ENCODE data around the gene PDE8B.

The PDE8B gene

GRCh38 chr5:77418162-77418561 lies 207.7 kb downstream of the PDE8B start:
- DNase-seq = no peak

DNA sequence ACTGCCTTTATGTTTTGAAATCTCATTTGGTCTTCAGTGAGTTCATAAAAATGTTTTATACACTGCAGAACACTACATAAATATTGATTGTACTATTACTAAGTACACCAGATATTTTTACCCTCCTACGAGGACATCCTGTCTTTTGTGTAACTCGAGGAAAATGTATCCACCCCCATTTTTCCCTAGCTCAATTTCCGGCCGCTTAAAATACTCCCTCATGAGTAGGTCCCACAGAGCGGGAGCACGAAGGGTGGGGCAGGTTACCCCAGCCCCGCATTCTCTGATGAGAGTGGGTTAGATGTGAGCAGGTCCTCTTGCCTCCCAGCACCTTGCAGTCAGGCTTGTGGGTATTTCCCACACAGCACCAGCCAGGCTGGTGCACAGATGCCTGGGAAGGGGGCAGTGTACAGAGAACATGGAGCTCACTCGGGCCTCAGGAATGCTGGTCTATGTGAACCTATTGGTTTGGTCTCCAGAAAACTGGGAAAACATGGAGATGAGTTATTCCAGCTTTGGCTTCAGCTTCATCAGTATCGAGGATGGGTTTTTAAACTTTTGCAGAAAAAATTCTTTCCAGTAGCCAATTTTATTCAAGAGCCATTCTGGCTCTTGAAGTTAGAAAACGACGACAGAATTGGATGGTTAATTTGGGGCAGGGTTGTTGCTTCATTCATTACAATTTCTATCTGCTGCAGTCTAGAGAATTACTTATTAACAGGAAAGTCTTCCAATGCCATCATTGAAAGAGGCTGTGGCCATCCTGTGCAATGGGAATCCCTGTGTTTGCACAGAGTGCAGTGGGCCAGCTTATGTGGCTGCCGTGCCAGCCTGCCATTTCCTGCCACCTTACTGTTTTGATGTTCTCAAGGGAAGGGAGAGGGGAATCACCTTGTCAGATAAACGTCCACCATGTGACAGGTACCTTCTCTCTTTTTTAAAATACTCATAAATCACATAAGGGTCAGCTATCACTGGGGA lies 208.4 kb downstream of the PDE8B start:
- no peak for DNase-seq

GRCh38 chr5:77419644-77420582 lies 209.4 kb downstream of the PDE8B start:
- DNase-seq = no peak

DNA sequence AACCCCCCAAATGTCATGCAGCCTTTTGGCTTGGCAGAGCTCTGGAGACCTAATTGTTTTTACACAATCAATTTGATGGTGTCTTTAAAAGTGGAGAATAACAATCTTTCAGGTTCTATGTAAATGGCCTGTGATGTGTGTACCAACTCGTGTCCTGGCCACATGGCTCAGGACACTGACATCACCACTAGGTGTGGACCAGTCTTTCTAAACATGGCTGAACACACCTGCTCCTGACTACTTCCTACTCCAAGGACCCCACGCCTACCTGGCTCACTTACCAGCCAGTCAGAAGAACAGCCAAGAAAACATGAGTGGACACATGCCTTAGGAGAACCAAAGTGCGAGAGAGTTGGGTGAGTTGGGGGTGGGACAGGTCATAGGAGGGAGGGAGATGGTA lies 210.5 kb downstream of the PDE8B start:
- DNase-seq = no peak

GRCh38 chr5:77423022-77423750 lies 212.7 kb downstream of the PDE8B start:
- no peak for DNase-seq

DNA sequence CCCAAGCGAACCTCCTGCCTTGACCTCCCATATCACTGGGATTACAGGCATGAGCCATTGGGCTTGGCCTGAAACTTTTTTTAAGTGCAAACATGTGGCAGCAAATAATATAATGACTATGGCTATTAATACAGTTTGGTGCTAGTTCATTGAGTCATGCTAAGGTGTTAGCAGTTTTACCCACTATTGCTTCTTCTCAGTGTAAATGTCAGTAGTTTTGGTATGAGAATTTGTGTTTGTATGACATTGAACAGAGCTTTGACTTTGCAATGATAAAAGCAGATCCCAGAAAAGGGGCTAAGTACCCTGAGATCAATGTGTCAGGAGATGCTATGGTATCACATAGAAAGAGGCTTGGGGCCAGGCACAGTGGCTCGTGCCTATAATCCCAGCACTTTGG lies 214.4 kb downstream of the PDE8B start:
- DNase-seq = no peak

GRCh38 chr5:77425420-77425819 lies 214.9 kb downstream of the PDE8B start:
- no peak for DNase-seq

GRCh38 chr5:77425998-77426659 lies 215.6 kb downstream of the PDE8B start:
- no peak for DNase-seq

- DNase-seq = no peak
Observed at GRCh38 chr5:77426670-77427069, 216.2 kb downstream of the PDE8B start.

- DNase-seq = no peak
Observed at GRCh38 chr5:77427998-77428397, 217.5 kb downstream of the PDE8B start.

- DNase-seq = no peak
Observed at GRCh38 chr5:77428526-77428925, 218.0 kb downstream of the PDE8B start.

GRCh38 chr5:77430726-77431125 lies 220.2 kb downstream of the PDE8B start:
- no peak for DNase-seq

DNA sequence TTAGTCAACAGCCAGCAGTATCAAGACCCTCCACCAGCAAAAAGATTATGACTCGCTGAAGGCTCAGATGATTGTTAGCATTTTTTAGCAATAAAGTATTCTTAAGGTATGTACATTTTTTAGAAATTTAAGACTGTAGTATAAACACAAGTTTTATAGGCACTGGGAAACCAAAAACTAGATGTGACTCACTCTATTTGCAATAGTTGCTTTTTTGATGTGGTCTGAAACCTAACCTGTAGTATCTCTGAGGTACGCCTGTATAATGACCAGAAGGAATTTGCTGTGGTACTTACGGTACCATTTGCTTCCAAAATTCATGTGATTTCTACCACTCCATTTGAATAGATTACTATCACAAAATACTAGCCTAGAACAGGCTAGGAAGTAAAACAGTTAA lies 220.8 kb downstream of the PDE8B start:
- no peak for DNase-seq

DNA sequence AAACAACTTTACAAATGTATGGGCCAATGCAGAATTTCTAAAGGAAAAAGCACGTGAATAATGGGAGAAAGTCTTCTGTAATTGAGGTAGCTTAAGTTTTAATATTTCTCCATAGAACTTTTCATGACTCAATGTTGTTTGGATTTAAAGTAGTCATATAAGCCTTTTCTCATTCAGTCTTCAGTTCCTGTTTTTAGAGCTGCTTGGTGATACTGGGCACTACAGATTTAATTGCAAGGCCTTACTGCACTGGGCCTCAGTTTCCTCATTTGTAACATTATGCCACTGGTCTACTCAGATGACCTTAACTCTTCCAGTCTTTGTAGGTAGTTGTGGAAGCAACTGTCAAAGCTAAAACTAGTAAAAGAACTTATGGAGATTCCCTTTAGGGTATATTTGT lies 221.2 kb downstream of the PDE8B start:
- DNase-seq = no peak

DNA sequence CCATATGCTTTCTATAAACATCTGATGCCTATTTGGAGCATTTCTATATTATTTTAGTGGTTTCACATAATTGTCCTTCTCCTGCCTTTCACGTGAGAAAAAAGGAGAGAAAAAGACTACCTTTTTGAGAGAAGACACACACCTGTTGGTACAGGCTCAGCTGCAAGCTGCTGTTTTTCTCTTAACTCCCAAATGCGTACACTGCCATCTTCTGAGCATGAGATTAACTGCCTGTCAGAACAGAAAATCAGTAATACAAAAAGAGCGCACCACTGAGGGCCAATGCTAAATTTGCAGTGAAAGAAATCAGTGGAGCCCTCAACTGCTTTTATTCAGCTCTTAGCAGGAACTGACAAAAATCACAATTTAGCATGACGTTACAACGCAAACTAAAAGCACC lies 226.7 kb downstream of the PDE8B start:
- peak; percentile 39 for DNase-seq

- DNase-seq = no peak
Observed at GRCh38 chr5:77438071-77438470, 227.6 kb downstream of the PDE8B start.

DNA sequence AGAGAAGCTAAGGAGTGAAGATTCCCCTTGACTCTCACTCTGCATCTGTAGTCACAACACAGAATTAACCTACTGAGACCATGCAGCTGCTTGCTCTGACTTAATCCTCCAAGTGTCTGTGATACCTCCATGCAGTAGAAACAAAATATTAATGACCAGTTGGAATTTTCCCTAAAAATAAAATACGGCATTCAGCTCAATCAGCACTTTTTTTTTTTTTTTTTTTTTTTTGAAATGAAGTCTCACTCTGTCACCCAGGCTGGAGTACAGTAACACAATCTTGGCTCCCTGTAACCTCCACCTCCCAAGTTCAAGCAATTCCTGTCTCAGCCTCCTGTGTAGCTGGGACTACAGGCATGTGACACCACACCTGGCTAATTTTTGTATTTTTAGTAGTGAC lies 233.2 kb downstream of the PDE8B start:
- DNase-seq = no peak

GRCh38 chr5:77444356-77444755 lies 233.9 kb downstream of the PDE8B start:
- no peak for DNase-seq

DNA sequence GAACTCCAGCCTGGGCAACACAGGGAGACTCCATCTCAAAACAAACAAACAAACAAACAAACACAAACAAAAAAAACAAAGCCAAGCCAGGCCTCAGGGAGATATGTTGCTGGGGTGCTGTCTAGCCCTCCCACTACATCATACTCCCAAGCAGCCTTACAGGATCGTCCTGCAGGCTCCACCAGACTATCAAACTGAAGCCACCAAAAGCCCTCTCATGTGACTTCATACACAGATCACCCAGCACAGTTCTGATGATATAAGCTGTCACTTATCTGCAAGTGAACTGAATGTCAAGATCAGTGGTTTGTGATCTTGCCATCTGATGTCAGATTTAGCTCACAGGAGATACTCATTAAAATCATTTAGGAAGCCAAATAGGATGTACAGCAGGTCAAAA lies 238.4 kb downstream of the PDE8B start:
- DNase-seq = no peak

- no peak for DNase-seq
Observed at GRCh38 chr5:77449277-77449676, 238.8 kb downstream of the PDE8B start.

DNA sequence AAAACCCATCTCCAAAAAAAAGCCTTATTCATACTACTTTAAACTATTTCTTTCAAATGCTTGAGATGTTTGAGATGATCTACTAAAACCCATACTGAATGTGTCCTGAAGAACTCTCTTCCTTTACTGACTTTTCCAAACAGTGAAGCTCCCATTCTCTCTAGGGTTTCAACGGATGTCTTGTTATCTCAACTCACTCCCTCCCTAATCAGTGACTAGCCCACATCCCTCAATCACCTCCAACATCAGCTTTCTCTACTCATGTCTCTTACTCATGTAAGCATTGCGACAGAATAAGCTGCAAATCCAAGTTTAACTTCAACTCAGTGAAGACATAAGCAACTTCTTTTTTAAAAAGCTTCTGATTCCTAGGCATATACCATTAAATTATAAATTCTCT lies 239.5 kb downstream of the PDE8B start:
- DNase-seq = no peak

DNA sequence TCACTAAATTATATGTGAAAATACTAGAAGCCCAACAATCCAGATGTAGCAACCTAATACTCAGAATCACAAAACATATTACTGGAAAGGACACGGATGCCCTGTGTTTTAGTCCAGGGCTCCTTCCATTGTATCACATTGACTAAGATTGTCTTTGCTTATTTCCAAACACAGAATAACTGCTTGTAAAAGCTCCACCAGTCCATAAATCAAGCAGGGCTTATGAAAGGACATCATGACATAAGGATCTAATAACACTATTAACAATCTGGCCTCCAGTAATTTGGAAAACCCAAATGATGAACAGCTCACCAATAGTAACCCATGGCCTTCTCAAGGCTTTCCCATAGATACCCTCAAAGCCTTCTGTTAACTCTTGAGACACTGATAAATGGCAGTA lies 241.9 kb downstream of the PDE8B start:
- DNase-seq = no peak

All from NCI-H1105 treated with DMSO at 0.1 percent for 48 hours (cell line).